Measurements from ENCODE around the gene RNF207.
"Not testable (repeated sequence)": the region's sequence is repeated elsewhere in the genome, so short reads cannot be mapped to it uniquely, and the experiment has no call there.

Gene RNF207

GRCh38 chr1:6206520-6206855 is 569 bp downstream of the RNF207 start:
- DNase-seq, result no peak

- no peak for DNase-seq
These were observed 1.4 kb downstream of the RNF207 start for GRCh38 chr1:6207075-6207885.

- DNase-seq, result no peak
These were observed 2.0 kb downstream of the RNF207 start for GRCh38 chr1:6207921-6208320.

- peak; percentile 32 for DNase-seq
These were observed 3.1 kb downstream of the RNF207 start for GRCh38 chr1:6208723-6209660.

- DNase-seq, result peak; percentile 10
These were observed 4.0 kb downstream of the RNF207 start for GRCh38 chr1:6209661-6210580.

GRCh38 chr1:6210591-6211355 is 4.9 kb downstream of the RNF207 start:
- DNase-seq, result no peak

GRCh38 chr1:6211731-6212130 is 5.8 kb downstream of the RNF207 start:
- no peak for DNase-seq

- no peak for DNase-seq
These were observed 6.5 kb downstream of the RNF207 start for GRCh38 chr1:6212193-6212959.

- no peak for DNase-seq
These were observed 12.7 kb downstream of the RNF207 start for GRCh38 chr1:6218375-6219164.

GRCh38 chr1:6219641-6220040 is 13.7 kb downstream of the RNF207 start:
- not testable (repeated sequence) for DNase-seq

GRCh38 chr1:6220236-6220635 is 14.3 kb downstream of the RNF207 start:
- DNase-seq, result no peak

GRCh38 chr1:6221210-6221784 is 15.4 kb downstream of the RNF207 start:
- no peak for DNase-seq

GRCh38 chr1:6222636-6223035 is 16.7 kb downstream of the RNF207 start:
- no peak for DNase-seq

GRCh38 chr1:6223617-6224016 is 17.7 kb downstream of the RNF207 start:
- DNase-seq, result no peak

GRCh38 chr1:6224718-6225117 is 18.8 kb downstream of the RNF207 start:
- DNase-seq, result no peak

- DNase-seq, result no peak
These were observed 19.7 kb downstream of the RNF207 start for GRCh38 chr1:6225651-6226050.

- no peak for DNase-seq
These were observed 27.5 kb downstream of the RNF207 start for GRCh38 chr1:6233376-6233775.

- no peak for DNase-seq
These were observed 28.8 kb downstream of the RNF207 start for GRCh38 chr1:6234502-6235295.

- DNase-seq, result peak; percentile 33
These were observed 29.4 kb downstream of the RNF207 start for GRCh38 chr1:6235296-6235677.
